Measurements from ENCODE around the gene NLRC5.

NLRC5 gene

GRCh38 chr16:57036315-57036714, 47.0 kb downstream of the NLRC5 start:
- no peaks in the 10 kb centered on the region for H3K9me3 ChIP-seq (ENCODE audit: insufficient read depth, low read length)
- no peak overlapping the region for H2AFZ ChIP-seq (ENCODE audit: low read depth, low read length, severe bottlenecking)
- H3K9me2 ChIP-seq (replicated peaks; ENCODE audit: insufficient read depth, low read length), result no peaks in the 10 kb centered on the region
- H3K79me2 ChIP-seq (ENCODE audit: insufficient read depth, low read length), result no peaks in the 10 kb centered on the region
- no peaks in the 10 kb centered on the region for H3K36me3 ChIP-seq (ENCODE audit: low read length)
- H3K27ac ChIP-seq (ENCODE audit: low read depth, low read length), result no peak overlapping the region
- H4K20me1 ChIP-seq (ENCODE audit: low read depth, low read length), result no peaks in the 10 kb centered on the region
- no peaks in the 10 kb centered on the region for H3K27me3 ChIP-seq (ENCODE audit: low read length)
- H3K9ac ChIP-seq (ENCODE audit: low read length), result no peak overlapping the region
- TF ChIP-seq EZH2phosphoT487 (conservative IDR thresholded peaks at IDR 0.05; ENCODE audit: low read length), result no peak
- no peak for TF ChIP-seq CTCF (IDR thresholded peaks at IDR 0.05; ENCODE audit: insufficient read depth, low read length, poor library complexity, severe bottlenecking)
- H3F3A ChIP-seq (ENCODE audit: insufficient read depth), result no peaks in the 10 kb centered on the region
- H3K4me2 ChIP-seq (ENCODE audit: low read depth, low read length, poor library complexity, severe bottlenecking), result no peak overlapping the region
- H3K4me3 ChIP-seq (ENCODE audit: insufficient read depth, low read length, poor library complexity, severe bottlenecking), result no peak overlapping the region

GRCh38 chr16:57036945-57037344, 47.6 kb downstream of the NLRC5 start:
- Histone ChIP-seq H3K9me2 (replicated peaks; ENCODE audit: insufficient read depth, low read length) (no peaks in the 10 kb centered on the region), H3F3A (ENCODE audit: insufficient read depth) (no peaks in the 10 kb centered on the region), H3K27ac (ENCODE audit: low read depth, low read length) (no peak overlapping the region), H4K20me1 (ENCODE audit: low read depth, low read length) (no peaks in the 10 kb centered on the region), H2AFZ (ENCODE audit: low read depth, low read length, severe bottlenecking) (no peak overlapping the region), H3K9me3 (ENCODE audit: insufficient read depth, low read length) (no peaks in the 10 kb centered on the region), H3K4me2 (ENCODE audit: low read depth, low read length, poor library complexity, severe bottlenecking) (no peak overlapping the region), H3K27me3 (ENCODE audit: low read length) (no peaks in the 10 kb centered on the region), H3K4me3 (ENCODE audit: insufficient read depth, low read length, poor library complexity, severe bottlenecking) (no peak overlapping the region), H3K9ac (ENCODE audit: low read length) (no peak overlapping the region), H3K36me3 (ENCODE audit: low read length) (no peaks in the 10 kb centered on the region), H3K79me2 (ENCODE audit: insufficient read depth, low read length) (no peaks in the 10 kb centered on the region)
- no peak for TF ChIP-seq EZH2phosphoT487 (conservative IDR thresholded peaks at IDR 0.05; ENCODE audit: low read length)
- TF ChIP-seq CTCF (IDR thresholded peaks at IDR 0.05; ENCODE audit: insufficient read depth, low read length, poor library complexity, severe bottlenecking), result no peak

- no peak overlapping the region for H3K4me2 ChIP-seq (ENCODE audit: low read depth, low read length, poor library complexity, severe bottlenecking)
- H3F3A ChIP-seq (ENCODE audit: insufficient read depth), result no peaks in the 10 kb centered on the region
- H3K4me3 ChIP-seq (ENCODE audit: insufficient read depth, low read length, poor library complexity, severe bottlenecking), result no peak overlapping the region
- no peak overlapping the region for H2AFZ ChIP-seq (ENCODE audit: low read depth, low read length, severe bottlenecking)
- TF ChIP-seq EZH2phosphoT487 (conservative IDR thresholded peaks at IDR 0.05; ENCODE audit: low read length), result no peak
- no peak for TF ChIP-seq CTCF (IDR thresholded peaks at IDR 0.05; ENCODE audit: insufficient read depth, low read length, poor library complexity, severe bottlenecking)
- H3K9me2 ChIP-seq (replicated peaks; ENCODE audit: insufficient read depth, low read length), result no peaks in the 10 kb centered on the region
- no peaks in the 10 kb centered on the region for H3K9me3 ChIP-seq (ENCODE audit: insufficient read depth, low read length)
- no peaks in the 10 kb centered on the region for H3K27me3 ChIP-seq (ENCODE audit: low read length)
- no peaks in the 10 kb centered on the region for H4K20me1 ChIP-seq (ENCODE audit: low read depth, low read length)
- no peak overlapping the region for H3K9ac ChIP-seq (ENCODE audit: low read length)
- H3K36me3 ChIP-seq (ENCODE audit: low read length), result no peaks in the 10 kb centered on the region
- no peak overlapping the region for H3K27ac ChIP-seq (ENCODE audit: low read depth, low read length)
- H3K79me2 ChIP-seq (ENCODE audit: insufficient read depth, low read length), result no peaks in the 10 kb centered on the region
Observed at GRCh38 chr16:57038166-57038565, 48.8 kb downstream of the NLRC5 start.
